Fibroblast of gingiva (primary cell): ENCODE data around the gene TMEM256.

Source experiments
- DNase-seq: peaks from one replicate; pipeline ENCODE4 v3.0.0-alpha.2; 2011; ENCODE audit warnings: low read depth

TMEM256 gene

GRCh38 chr17:7403977-7404736 lies at the start of gene TMEM256:
TSS of gene TMEM256 (minus strand) at chr17:7404097. CDS start at chr17:7404084, 13 bp downstream.
- peak; percentile 99 for DNase-seq

DNA sequence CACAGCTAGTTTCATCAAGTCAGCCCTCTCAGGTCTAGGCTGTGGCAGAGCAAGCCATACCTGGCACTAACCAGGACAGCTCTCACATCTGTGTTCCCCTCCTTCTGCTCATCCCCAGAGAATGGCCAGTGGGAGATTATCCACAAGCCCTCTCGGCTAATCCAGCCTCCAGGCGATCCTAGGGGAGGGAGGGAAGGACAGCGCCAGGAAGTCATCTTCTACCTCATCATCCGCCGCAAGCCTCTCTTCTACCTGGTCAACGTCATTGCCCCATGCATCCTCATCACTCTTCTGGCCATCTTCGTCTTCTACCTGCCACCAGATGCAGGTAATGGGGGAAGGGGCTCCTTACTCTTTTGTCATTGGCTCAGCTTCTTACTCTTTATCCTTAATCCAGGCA lies 44.6 kb upstream of the TMEM256 start:
- no peak for DNase-seq

DNA sequence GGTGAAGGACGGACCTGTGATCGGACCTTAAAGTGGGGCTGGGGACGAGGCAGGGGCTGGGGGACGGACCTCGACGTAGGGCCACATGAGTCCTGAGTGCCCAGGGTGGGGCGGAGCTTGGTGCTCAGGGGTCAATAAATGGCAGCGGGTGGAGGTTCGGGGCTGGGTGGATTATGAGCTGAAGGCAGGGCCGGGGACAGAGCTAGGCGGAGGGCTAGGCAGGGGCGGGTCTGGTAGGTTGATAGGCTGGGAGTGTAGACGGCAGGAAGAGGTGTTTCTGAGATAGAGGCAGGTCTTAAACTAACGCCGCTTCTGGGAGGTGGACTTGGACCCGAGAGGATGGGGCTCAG lies 41.7 kb upstream of the TMEM256 start:
- DNase-seq, result no peak

DNA sequence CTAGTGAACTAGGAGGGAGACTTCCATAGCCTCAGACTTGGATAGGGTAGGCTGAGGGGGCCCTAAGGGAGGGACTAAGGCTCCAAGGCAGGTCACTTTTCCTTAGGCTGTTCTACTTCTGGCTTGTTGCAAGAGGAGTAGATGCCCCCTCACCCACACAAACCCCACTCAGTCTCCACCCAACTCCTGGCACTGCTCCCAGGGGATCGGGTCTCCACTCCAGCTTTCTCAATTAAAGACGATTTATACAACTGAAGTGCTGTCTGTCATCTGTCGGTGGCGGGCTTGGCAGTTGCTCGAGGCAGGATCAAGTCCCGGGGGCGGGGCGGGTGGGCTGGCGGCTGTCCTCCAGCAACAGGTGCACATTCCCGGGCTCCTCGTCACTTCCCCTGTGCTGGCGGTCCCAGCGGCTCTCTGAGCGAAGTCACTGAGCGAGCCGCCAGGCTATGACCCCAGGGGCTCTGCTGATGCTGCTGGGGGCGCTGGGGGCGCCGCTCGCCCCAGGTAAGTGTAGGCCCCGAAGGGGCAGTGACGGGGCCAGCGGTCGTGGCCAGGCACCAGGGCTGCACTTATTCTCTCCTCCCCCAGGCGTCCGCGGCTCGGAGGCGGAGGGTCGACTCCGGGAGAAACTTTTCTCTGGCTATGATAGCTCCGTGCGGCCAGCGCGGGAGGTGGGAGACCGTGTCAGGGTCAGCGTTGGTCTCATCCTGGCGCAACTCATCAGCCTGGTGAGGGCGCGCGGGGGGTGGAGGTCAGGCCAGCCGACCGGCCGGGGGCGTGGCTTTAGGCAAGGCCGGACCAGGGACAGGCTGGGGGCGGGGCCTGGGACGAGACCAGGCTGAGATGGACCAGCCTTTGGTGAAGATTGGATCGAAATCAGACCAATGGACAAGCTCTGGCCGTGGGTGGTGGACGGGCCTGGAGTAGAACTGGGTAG lies 41.1 kb upstream of the TMEM256 start, which contains the start of gene CHRNB1:
Gene CHRNB1, plus strand, starts transcription at position 380 of the 937 bp plus-strand sequence. Its CDS starts 67 bp downstream, at position 447.
- peak; percentile 31 for DNase-seq

- no peak for DNase-seq
These were observed 39.9 kb upstream of the TMEM256 start for GRCh38 chr17:7443499-7444485.

DNA sequence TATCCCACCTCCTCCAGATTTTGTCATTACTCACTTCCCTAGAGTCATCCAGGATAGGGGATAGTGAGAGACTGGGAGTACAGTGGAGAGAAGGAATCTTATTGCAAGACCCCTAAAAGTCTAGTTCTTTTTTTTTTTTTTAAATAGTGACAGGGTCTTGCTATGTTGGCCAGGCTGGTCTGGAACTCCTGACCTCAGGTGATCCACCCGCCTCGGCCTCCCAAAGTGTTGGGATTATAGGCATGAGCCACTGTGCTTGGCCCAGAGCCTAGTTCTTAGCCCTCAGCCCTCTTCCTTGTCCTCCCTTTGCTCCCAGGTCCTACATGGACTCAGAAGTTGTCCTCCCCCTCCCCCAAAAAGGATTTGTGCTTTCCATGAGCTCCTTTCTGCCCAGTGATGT lies 38.2 kb upstream of the TMEM256 start:
- DNase-seq, result no peak

DNA sequence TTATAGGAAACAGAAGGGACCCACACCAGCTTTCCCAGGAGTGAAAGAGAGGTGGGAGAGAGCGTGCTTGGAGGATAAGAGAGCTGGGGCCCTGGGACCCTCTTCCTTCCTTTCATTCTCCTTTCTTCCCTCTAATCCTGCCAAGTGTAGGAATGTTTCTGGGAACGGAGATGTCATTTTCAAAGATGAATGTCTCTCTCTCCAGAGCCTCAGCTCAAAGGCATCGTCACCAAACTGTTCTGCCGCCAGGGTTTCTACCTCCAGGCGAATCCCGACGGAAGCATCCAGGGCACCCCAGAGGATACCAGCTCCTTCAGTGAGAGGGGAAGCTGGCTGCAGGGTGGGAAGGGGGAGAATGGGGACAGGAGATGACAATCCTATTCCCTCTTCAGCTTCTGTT lies 37.4 kb upstream of the TMEM256 start:
- no peak for DNase-seq

DNA sequence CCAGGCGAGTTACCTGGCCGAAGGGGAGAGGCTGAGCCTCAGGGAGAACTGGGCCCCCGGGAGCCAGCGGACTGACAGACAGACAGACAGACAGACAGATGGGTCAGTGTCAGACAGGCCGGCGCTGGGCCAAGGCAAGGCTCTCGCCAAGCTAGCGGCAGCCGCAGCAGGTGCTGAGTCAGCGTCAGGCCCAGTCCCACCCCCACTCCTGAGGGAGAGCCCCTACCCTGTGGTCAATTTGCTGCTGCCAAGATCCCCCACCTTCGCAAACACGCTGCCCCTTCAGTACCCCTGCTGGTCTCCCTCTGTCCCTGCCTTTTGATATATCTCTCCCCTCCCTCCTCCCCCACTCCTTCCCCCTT lies 36.9 kb upstream of the TMEM256 start:
- DNase-seq, result no peak

- DNase-seq, result no peak
These were observed 36.4 kb upstream of the TMEM256 start for GRCh38 chr17:7440113-7440833.

- no peak for DNase-seq
These were observed 35.7 kb upstream of the TMEM256 start, which contains the start of gene FGF11 for GRCh38 chr17:7439462-7440112. TSS of gene FGF11 (plus strand) at chr17:7439512. CDS start at chr17:7439621, 109 bp downstream.

DNA sequence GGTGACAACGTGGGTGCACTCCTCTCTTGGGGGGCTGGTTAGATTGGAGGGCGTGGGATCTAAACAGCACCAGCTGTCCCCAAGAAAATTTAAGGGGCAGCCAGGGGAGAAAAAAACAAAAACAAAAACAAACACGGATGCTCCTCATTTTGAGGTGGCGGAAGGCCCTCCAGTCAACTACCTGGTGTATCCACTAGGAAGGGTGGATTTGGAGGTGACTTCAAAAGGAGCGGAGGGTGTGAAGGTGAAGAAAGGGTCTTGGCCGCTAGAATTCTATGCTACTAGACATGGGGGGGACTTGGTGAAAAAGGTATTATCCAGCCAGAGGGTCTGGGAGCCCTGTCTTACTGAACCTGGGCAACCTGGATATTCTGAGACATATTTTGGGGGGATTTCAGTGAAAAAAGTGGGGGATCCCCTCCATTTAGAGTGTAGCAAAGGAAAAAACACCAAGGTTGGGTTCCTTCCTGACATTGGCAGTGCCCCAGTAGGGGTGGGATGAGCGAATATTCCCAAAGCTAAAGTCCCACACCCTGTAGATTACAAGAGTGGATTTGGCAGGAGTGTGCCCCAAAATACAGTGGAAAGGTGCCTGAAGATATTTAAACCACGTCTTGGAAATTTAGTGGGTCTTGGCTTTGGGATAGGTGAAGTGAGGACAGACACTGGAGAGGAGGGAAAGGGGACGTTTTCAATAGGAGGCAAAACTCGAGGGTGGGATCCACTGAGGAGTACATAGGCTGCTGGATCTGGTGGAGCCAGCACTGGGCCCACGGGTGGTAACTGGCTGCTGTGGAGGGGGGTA lies 35.0 kb upstream of the TMEM256 start:
- DNase-seq, result no peak

GRCh38 chr17:7437950-7438614 lies 34.2 kb upstream of the TMEM256 start:
- no peak for DNase-seq

DNA sequence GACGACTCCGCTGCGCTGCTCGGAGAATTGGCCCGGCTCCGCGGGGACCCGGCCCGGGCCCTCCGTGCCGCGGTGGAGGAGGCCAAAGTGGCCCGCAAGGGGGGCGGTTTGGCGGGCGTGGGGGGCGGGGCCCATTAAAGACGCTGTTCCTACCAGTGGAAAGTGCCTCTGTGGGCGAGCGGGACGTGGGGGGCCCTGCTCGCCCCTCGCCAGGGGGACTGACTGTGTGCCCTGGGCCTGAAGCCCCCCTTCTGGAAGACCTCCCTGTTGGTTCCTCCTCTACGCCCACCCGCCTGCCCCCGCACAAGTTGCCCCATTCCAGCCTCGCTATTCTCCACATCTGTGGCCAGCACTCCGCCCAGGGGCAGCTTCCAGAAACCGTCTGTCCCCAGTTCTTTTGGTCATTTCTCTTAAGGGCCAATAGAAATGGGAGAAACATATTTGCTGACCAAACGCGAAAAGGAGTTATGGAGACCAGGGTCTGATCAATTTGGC lies 33.5 kb upstream of the TMEM256 start:
- DNase-seq, result no peak

- DNase-seq, result peak; percentile 72
These were observed 32.9 kb upstream of the TMEM256 start for GRCh38 chr17:7436556-7437368.

DNA sequence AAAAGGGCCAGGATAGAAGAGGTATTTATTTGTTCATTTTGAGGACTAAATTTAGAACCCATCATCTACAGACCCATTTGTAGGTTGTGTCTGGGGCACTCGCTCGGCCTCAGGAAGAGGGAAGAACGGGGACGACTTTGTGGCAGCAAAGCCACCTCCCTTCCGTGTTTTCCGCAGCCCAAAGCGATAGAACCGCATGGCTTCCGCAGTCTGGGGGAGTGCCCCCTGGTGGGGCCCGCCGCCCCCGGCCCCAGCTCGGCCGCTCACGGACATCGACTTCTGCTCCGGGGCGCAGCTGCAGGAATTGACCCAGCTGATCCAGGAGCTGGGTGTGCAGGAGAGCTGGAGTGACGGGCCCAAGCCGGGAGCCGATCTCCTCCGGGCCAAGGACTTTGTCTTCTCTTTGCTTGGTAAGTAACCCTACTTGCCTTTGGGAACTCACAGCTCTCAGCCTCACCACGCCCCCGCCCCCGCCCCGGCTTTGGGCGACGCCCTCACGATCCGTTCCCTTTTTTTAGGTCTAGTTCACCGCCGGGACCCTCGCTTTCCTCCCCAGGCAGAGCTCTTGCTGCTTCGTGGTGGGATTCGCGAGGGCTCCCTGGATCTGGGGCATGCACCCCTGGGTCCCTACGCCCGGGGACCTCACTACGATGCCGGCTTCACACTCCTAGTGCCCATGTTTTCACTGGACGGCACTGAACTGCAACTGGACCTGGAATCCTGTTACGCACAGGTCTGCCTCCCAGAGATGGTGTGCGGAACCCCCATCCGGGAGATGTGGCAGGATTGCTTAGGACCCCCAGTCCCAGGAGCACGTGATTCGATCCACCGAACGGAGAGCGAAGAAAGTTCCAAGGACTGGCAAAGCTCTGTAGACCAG lies 32.0 kb upstream of the TMEM256 start:
- no peak for DNase-seq

- DNase-seq, result no peak
These were observed 28.4 kb upstream of the TMEM256 start for GRCh38 chr17:7432296-7432695.

DNA sequence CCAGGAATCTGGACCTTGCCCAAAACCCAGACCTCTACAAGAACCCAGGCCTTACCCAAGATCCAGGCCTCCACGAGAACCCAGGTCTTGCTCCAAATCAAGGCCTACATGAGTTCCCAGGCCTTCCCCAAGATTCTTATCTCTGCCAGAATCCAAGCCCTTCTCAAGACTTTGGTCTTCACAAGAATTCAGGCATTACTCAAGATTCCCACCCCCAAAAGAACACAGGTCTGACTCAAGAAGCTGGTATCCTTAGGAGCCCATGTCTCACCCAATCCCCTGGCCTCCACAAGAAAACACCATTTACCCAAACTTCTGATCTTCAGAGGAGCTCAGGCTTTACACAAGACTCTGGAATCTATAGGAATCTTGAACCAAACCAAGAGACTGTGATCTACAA lies 27.3 kb upstream of the TMEM256 start:
- DNase-seq, result no peak
